ENCODE data around the gene IL19.
A peak's percentile ranks its signal among the peaks of the same experiment; 100 is the strongest.

Gene IL19

GRCh38 chr1:206856674-206857464 lies 86.3 kb downstream of the IL19 start:
- peaks cover 21% of the 10 kb centered on the region for H3K4me1 Mint-ChIP-seq
- H3K4me3 Mint-ChIP-seq, result no peak overlapping the region
- ATAC-seq, result peak; percentile 94
- DNase-seq (ENCODE audit: low spot score in 2 of 2), result no peak
- no peaks in the 10 kb centered on the region for H3K36me3 Mint-ChIP-seq
- no peaks in the 10 kb centered on the region for H3K9me3 Mint-ChIP-seq
- H3K27ac Mint-ChIP-seq, result no peak overlapping the region

GRCh38 chr1:206859082-206859521 lies 88.5 kb downstream of the IL19 start:
- H3K4me3 Mint-ChIP-seq, result no peak overlapping the region
- ATAC-seq, result no peak
- no peak for DNase-seq (ENCODE audit: low spot score in 2 of 2)
- H3K9me3 Mint-ChIP-seq, result no peaks in the 10 kb centered on the region
- H3K4me1 Mint-ChIP-seq, result peaks cover 21% of the 10 kb centered on the region
- no peaks in the 10 kb centered on the region for H3K36me3 Mint-ChIP-seq
- H3K27ac Mint-ChIP-seq, result no peak overlapping the region

- no peaks in the 10 kb centered on the region for H3K36me3 Mint-ChIP-seq
- DNase-seq (ENCODE audit: low spot score in 2 of 2) (no peak), ATAC-seq (no peak)
- H3K4me3 Mint-ChIP-seq, result no peak overlapping the region
- H3K27ac Mint-ChIP-seq, result no peak overlapping the region
- H3K9me3 Mint-ChIP-seq, result no peaks in the 10 kb centered on the region
- peaks cover 27% of the 10 kb centered on the region for H3K4me1 Mint-ChIP-seq
Measured at GRCh38 chr1:206860165-206860564, 89.6 kb downstream of the IL19 start.

GRCh38 chr1:206863266-206863665 lies 92.7 kb downstream of the IL19 start:
- Mint-ChIP-seq H3K27ac (no peak overlapping the region), H3K36me3 (no peaks in the 10 kb centered on the region), H3K4me3 (no peak overlapping the region), H3K9me3 (no peaks in the 10 kb centered on the region), H3K4me1 (peaks cover 11% of the 10 kb centered on the region)
- ATAC-seq, result no peak
- no peak for DNase-seq (ENCODE audit: low spot score in 2 of 2)

GRCh38 chr1:206864939-206865671 lies 94.5 kb downstream of the IL19 start, which contains the start of gene IL20:
Gene IL20, plus strand, starts transcription at chr1:206865623. Its CDS starts 230 bp downstream, at chr1:206865853.
- DNase-seq (ENCODE audit: low spot score in 2 of 2) (peak; percentile 92), ATAC-seq (peak; percentile 87)
- peaks cover 11% of the 10 kb centered on the region for H3K4me1 Mint-ChIP-seq
- no peaks in the 10 kb centered on the region for H3K9me3 Mint-ChIP-seq
- H3K27ac Mint-ChIP-seq, result no peak within 1 kb of the TSS
- H3K36me3 Mint-ChIP-seq, result no peaks in the 10 kb centered on the region
- H3K4me3 Mint-ChIP-seq, result no peak within 1 kb of the TSS

- Mint-ChIP-seq H3K27ac (no peak overlapping the region), H3K4me1 (peaks cover 11% of the 10 kb centered on the region), H3K4me3 (no peak overlapping the region), H3K36me3 (no peaks in the 10 kb centered on the region), H3K9me3 (no peaks in the 10 kb centered on the region)
- DNase-seq (ENCODE audit: low spot score in 2 of 2) (no peak), ATAC-seq (no peak)
Measured at GRCh38 chr1:206866062-206866461, 95.5 kb downstream of the IL19 start.

- no peak overlapping the region for H3K4me3 Mint-ChIP-seq
- DNase-seq (ENCODE audit: low spot score in 2 of 2) (peak in 1 of 2 donors; percentile 34), ATAC-seq (no peak)
- no peaks in the 10 kb centered on the region for H3K9me3 Mint-ChIP-seq
- H3K27ac Mint-ChIP-seq, result no peak overlapping the region
- H3K4me1 Mint-ChIP-seq, result peaks cover 11% of the 10 kb centered on the region
- no peaks in the 10 kb centered on the region for H3K36me3 Mint-ChIP-seq
Measured at GRCh38 chr1:206867239-206867638, 96.7 kb downstream of the IL19 start.

- H3K9me3 Mint-ChIP-seq, result no peaks in the 10 kb centered on the region
- no peaks in the 10 kb centered on the region for H3K36me3 Mint-ChIP-seq
- no peak overlapping the region for H3K4me3 Mint-ChIP-seq
- DNase-seq (ENCODE audit: low spot score in 2 of 2) (no peak), ATAC-seq (no peak)
- peaks cover 11% of the 10 kb centered on the region for H3K4me1 Mint-ChIP-seq
- H3K27ac Mint-ChIP-seq, result no peak overlapping the region
Measured at GRCh38 chr1:206867716-206868115, 97.1 kb downstream of the IL19 start.

GRCh38 chr1:206868264-206868663 lies 97.7 kb downstream of the IL19 start:
- no peaks in the 10 kb centered on the region for H3K9me3 Mint-ChIP-seq
- H3K27ac Mint-ChIP-seq, result no peak overlapping the region
- H3K4me1 Mint-ChIP-seq, result peaks cover 11% of the 10 kb centered on the region
- H3K36me3 Mint-ChIP-seq, result no peaks in the 10 kb centered on the region
- no peak for DNase-seq (ENCODE audit: low spot score in 2 of 2)
- ATAC-seq, result no peak
- H3K4me3 Mint-ChIP-seq, result no peak overlapping the region

- Mint-ChIP-seq H3K9me3 (peaks cover 3% of the 10 kb centered on the region), H3K4me3 (no peak overlapping the region), H3K4me1 (no peaks in the 10 kb centered on the region), H3K36me3 (no peaks in the 10 kb centered on the region), H3K27ac (no peak overlapping the region)
- DNase-seq (ENCODE audit: low spot score in 2 of 2) (no peak), ATAC-seq (no peak)
Measured at GRCh38 chr1:206872139-206872538, 101.6 kb downstream of the IL19 start.

- H3K9me3 Mint-ChIP-seq, result peaks cover 7% of the 10 kb centered on the region
- no peaks in the 10 kb centered on the region for H3K4me1 Mint-ChIP-seq
- H3K4me3 Mint-ChIP-seq, result no peak overlapping the region
- ATAC-seq (no peak), DNase-seq (ENCODE audit: low spot score in 2 of 2) (no peak)
- no peaks in the 10 kb centered on the region for H3K36me3 Mint-ChIP-seq
- no peak overlapping the region for H3K27ac Mint-ChIP-seq
Measured at GRCh38 chr1:206873603-206874188, 103.1 kb downstream of the IL19 start.

- Mint-ChIP-seq H3K36me3 (no peaks in the 10 kb centered on the region), H3K9me3 (peaks cover 12% of the 10 kb centered on the region), H3K4me1 (peaks cover 7% of the 10 kb centered on the region)
Measured at GRCh38 chr1:206875752-206876377, 105.3 kb downstream of the IL19 start.

GRCh38 chr1:206878456-206878855 lies 107.9 kb downstream of the IL19 start:
- ATAC-seq (no peak), DNase-seq (ENCODE audit: low spot score in 2 of 2) (no peak)
- Mint-ChIP-seq H3K4me3 (no peak overlapping the region), H3K9me3 (peaks cover 12% of the 10 kb centered on the region), H3K36me3 (no peaks in the 10 kb centered on the region), H3K4me1 (peaks cover 7% of the 10 kb centered on the region), H3K27ac (no peak overlapping the region)

More at GRCh38 chr1:206875752-206876377, 105.3 kb downstream of the IL19 start:
- ATAC-seq, result no peak
- no peak overlapping the region for H3K4me3 Mint-ChIP-seq
- DNase-seq (ENCODE audit: low spot score in 2 of 2), result no peak
- H3K27ac Mint-ChIP-seq, result no peak overlapping the region

- DNase-seq (ENCODE audit: low spot score in 2 of 2) (no peak), ATAC-seq (peak; percentile 88)
- Mint-ChIP-seq H3K4me1 (peaks cover 13% of the 10 kb centered on the region), H3K9me3 (peaks cover 12% of the 10 kb centered on the region), H3K36me3 (no peaks in the 10 kb centered on the region), H3K4me3 (no peak overlapping the region), H3K27ac (peak overlapping the region; percentile 27)
Measured at GRCh38 chr1:206880314-206880713, 109.7 kb downstream of the IL19 start.

GRCh38 chr1:206882555-206882954 lies 112.0 kb downstream of the IL19 start:
- Mint-ChIP-seq H3K27ac (no peak overlapping the region), H3K9me3 (peaks cover 9% of the 10 kb centered on the region), H3K4me1 (peaks cover 13% of the 10 kb centered on the region), H3K36me3 (no peaks in the 10 kb centered on the region), H3K4me3 (no peak overlapping the region)
- DNase-seq (ENCODE audit: low spot score in 2 of 2) (no peak), ATAC-seq (no peak)

Data from stimulated activated effector memory CD8-positive, alpha-beta T cell treated with anti-CD3 and anti-CD28 coated beads, Interleukin-12 subunit alpha, Interleukin-12 subunit beta, amount 100 ng/mL, for 72 hours (primary cell).